ENCODE measurements around the gene UHRF2.
"Not testable (repeated sequence)": the region's sequence is repeated elsewhere in the genome, so short reads cannot be mapped to it uniquely, and the experiment has no call there.

UHRF2 gene

GRCh38 chr9:6412487-6413364 lies at the start of gene UHRF2:
Gene UHRF2, plus strand, starts transcription at chr9:6413199. Its CDS starts 292 bp downstream, at chr9:6413491.
- no peak for TF ChIP-seq CTCF (conservative IDR thresholded peaks at IDR 0.05; ENCODE audit: low read depth, low read length)
- H3K4me3 ChIP-seq (ENCODE audit: low read length): peak within 1 kb of the TSS; percentile 89
- DNase-seq (ENCODE audit: low read depth): peak; percentile 90

GRCh38 chr9:6367128-6367890 lies 45.7 kb upstream of the UHRF2 start:
- DNase-seq (ENCODE audit: low read depth): no peak
- no peak for TF ChIP-seq CTCF (conservative IDR thresholded peaks at IDR 0.05; ENCODE audit: low read depth, low read length)
- H3K4me3 ChIP-seq (ENCODE audit: low read length): no peak overlapping the region

DNA sequence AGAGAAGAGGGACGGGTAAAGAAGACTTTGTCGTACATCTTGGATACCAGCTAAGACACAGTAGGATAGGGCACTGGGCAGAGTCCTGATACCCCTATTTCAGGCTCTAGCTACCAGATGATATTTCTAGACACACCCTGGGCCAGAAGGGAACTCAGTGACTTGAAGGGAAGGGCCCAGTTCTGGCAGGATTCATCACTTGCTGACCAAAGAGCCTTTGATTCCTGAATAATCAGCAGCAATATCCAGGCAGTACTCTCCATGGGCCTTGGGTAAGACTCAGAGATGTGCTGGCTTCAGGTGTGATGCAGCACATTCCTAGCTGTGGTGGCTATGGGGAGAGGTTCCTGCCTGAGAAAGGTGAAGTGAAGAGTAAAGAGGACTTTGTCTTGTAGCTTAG lies 44.2 kb upstream of the UHRF2 start:
- no peak for TF ChIP-seq CTCF (conservative IDR thresholded peaks at IDR 0.05; ENCODE audit: low read depth, low read length)
- no peak for DNase-seq (ENCODE audit: low read depth)
- no peak overlapping the region for H3K4me3 ChIP-seq (ENCODE audit: low read length)

DNA sequence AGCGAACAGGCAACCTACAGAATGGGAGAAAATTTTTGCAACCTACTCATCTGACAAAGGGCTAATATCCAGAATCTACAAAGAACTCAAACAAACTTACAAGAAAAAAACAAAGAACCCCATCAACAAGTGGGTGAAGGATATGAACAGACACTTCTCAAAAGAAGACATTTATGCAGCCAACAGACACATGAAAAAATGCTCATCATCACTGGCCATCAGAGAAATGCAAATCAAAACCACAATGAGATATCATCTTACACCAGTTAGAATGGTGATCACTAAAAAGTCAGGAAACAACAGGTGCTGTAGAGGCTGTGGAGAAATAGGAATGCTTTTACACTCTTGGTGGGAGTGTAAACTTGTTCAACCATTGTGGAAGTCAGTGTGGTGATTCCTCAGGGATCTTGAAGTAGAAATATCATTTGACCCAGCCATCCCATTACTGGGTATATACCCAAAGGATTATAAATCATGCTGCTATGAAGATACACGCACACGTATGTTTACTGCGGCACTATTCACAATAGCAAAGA lies 31.5 kb upstream of the UHRF2 start:
- not testable (repeated sequence) for DNase-seq (ENCODE audit: low read depth); H3K4me3 ChIP-seq (ENCODE audit: low read length)

GRCh38 chr9:6382681-6383080 lies 30.3 kb upstream of the UHRF2 start:
- no peak overlapping the region for H3K4me3 ChIP-seq (ENCODE audit: low read length)
- TF ChIP-seq CTCF (conservative IDR thresholded peaks at IDR 0.05; ENCODE audit: low read depth, low read length): no peak
- no peak for DNase-seq (ENCODE audit: low read depth)

DNA sequence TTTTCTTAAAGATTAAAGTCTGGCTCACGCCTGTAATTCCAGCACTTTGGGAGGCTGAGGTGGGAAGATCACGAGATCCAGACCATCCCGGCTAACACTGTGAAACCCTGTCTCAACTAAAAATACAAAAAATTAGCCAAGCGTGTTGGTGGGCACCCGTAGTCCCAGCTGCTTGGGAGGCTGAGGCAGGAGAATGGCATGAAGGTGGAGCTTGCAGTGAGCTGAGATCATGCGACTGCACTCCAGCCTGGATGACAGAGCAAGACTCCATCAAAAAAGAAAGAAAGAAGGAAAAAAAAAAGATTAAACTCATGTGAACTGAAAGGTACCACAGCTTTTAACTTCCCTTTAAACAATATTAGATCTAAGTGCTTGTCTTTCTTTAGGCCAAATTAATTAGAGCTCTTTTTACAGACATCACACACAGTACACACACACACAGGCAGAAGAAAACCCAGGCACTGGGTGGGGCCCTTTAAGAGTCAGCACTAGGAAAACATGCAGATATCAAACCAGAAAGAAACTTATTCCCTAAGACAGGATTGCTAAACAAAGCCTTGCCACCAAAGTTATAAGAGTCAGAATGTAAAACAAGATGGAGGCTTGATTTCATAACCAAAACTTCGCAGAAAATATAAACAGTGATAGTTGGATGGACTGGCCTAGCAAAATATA lies 29.3 kb upstream of the UHRF2 start:
- H3K4me3 ChIP-seq (ENCODE audit: low read length): no peak overlapping the region
- peak; percentile 31 for DNase-seq (ENCODE audit: low read depth)
- TF ChIP-seq CTCF (conservative IDR thresholded peaks at IDR 0.05; ENCODE audit: low read depth, low read length): no peak

- H3K4me3 ChIP-seq (ENCODE audit: low read length): no peak overlapping the region
- no peak for TF ChIP-seq CTCF (conservative IDR thresholded peaks at IDR 0.05; ENCODE audit: low read depth, low read length)
- no peak for DNase-seq (ENCODE audit: low read depth)
Observed at GRCh38 chr9:6384732-6385131, 28.3 kb upstream of the UHRF2 start.

Measured in retinal pigment epithelial cell (primary cell).